Thyroid gland (tissue), 4 donors: ENCODE data around the gene SLC10A4.

ENCODE experiments used
- POLR2A ChIP-seq, 2 donors: fragments of 450-650 bp; IDR thresholded peaks; one replicate each; pipeline ENCODE4 v1.6.1; 2017; ENCODE audit warnings: antibody characterized with exemption in 2 of 2, mild to moderate bottlenecking in 2 of 2, moderate library complexity in 1 of 2
- TF ChIP-seq, protein P1 (sequence below), 6 experiments: fragments of 200-600 bp in 3 of 6; fragments of 450-650 bp in 3 of 6; sonication (generic) in 3 of 6; IDR thresholded peaks; one replicate each; pipeline ENCODE4 v1.5.1; 2016 to 2019; ENCODE audit warnings: antibody characterized with exemption in 6 of 6, mild to moderate bottlenecking in 2 of 6, inconsistent platforms in 1 of 6, moderate library complexity in 1 of 6

- TF ChIP-seq POLR2A (IDR thresholded peaks at IDR 0.05): no peak
- TF ChIP-seq, protein P1, sequence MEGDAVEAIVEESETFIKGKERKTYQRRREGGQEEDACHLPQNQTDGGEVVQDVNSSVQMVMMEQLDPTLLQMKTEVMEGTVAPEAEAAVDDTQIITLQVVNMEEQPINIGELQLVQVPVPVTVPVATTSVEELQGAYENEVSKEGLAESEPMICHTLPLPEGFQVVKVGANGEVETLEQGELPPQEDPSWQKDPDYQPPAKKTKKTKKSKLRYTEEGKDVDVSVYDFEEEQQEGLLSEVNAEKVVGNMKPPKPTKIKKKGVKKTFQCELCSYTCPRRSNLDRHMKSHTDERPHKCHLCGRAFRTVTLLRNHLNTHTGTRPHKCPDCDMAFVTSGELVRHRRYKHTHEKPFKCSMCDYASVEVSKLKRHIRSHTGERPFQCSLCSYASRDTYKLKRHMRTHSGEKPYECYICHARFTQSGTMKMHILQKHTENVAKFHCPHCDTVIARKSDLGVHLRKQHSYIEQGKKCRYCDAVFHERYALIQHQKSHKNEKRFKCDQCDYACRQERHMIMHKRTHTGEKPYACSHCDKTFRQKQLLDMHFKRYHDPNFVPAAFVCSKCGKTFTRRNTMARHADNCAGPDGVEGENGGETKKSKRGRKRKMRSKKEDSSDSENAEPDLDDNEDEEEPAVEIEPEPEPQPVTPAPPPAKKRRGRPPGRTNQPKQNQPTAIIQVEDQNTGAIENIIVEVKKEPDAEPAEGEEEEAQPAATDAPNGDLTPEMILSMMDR (IDR thresholded peaks at IDR 0.05): no peak
Measured at GRCh38 chr4:48470137-48470536, 13.0 kb upstream of the SLC10A4 start.
